Lower lobe of right lung (tissue), 2 donors: ENCODE data around the gene POLR1E. TPM values are rescaled to one million over a fixed set of nuclear protein-coding genes. Genes with fewer than 3 reads are reported as not detected.

Source experiments
- ATAC-seq, 2 donors: fragments of 200-7000 bp; cut with Tn5 transposase; one replicate each; pipeline ENCODE4 v1.9.1; 2020 to 2022; ENCODE audit warnings: mild to moderate bottlenecking in 2 of 2, moderate library complexity in 2 of 2
- DNase-seq: peaks from one replicate; pipeline ENCODE4 v3.0.0-alpha.2; 2020
- H3K27ac ChIP-seq: fragments of 200-600 bp; one replicate; pipeline ENCODE4 v1.8.0; 2022
- H3K27me3 ChIP-seq: fragments of 200-600 bp; one replicate; pipeline ENCODE4 v1.8.0; 2022; ENCODE audit warnings: low read depth
- H3K36me3 ChIP-seq: fragments of 200-600 bp; one replicate; pipeline ENCODE4 v1.8.0; 2022; ENCODE audit warnings: mild to moderate bottlenecking
- H3K4me1 ChIP-seq: fragments of 200-600 bp; one replicate; pipeline ENCODE4 v1.8.0; 2022
- H3K4me3 ChIP-seq: fragments of 200-600 bp; one replicate; pipeline ENCODE4 v1.8.0; 2022; ENCODE audit warnings: mild to moderate bottlenecking
- H3K9me3 ChIP-seq: fragments of 200-600 bp; one replicate; pipeline ENCODE4 v1.8.0; 2022
- intact Hi-C: fragments of 100-400 bp; cut with DNase I; formaldehyde crosslinking; loops from one replicate; pipeline ENCODE4 v1.11.0; 2022
- total RNA-seq: library from RNA; stranded (reverse); fragmentation: NEBNext Ultra II Directional; extraction: Animal tissue kit (Norgen Biotek cat#: 25700); gene quantifications from one replicate; pipeline ENCODE4 v1.2.1, GENCODE V29; 2021
- TF ChIP-seq, protein P1 (sequence below): fragments of 200-600 bp; IDR thresholded peaks from one replicate; pipeline ENCODE4 v1.8.0; 2022; ENCODE audit warnings: antibody characterized with exemption, mild to moderate bottlenecking
- donor health status: DM: no; HTN: yes; CAD: no; lungs with severe emphysema.

The POLR1E gene
- total RNA-seq, 1 donor from 2014 or later = 17.3 TPM

DNA sequence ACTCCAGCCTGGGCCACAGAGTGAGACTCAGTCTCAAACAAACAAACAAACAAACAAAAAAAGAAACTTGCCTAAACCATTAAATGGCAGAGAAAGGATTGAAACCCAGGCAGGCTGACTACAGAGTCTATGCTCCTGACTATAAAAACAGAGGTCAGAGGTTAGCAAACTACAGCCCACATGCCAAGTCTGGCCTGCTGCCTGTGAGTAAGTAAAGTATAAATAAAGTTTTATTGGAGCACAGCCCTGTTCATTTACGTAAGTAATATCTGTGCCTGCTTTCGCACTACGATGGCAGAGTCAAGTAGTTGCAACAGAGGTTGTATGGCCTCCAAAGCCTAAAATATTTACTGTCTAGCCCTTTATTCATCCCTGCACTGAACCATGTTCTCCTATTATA is 11.6 kb downstream of the POLR1E start:
- intact Hi-C loops = no loop called here

DNA sequence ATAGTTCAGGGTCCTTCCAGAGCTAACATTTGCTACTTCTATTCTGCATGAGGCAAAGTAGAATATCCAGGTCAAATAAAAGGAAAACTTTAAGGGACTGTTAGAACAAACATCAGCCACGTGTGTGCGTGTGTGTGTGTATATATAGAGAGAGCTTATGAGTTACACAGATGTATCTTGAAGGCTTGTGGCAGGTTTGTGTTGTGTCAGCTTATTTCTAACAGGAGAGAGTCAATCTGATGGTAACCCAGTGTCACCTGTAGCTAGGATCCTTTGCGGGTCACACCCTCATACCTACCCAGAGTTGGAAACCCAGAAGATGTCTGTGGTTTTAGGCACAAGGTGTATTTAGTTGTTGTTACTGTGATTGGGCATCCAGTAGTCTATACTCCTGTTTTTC is 12.7 kb downstream of the POLR1E start:
- TF ChIP-seq, protein P1, sequence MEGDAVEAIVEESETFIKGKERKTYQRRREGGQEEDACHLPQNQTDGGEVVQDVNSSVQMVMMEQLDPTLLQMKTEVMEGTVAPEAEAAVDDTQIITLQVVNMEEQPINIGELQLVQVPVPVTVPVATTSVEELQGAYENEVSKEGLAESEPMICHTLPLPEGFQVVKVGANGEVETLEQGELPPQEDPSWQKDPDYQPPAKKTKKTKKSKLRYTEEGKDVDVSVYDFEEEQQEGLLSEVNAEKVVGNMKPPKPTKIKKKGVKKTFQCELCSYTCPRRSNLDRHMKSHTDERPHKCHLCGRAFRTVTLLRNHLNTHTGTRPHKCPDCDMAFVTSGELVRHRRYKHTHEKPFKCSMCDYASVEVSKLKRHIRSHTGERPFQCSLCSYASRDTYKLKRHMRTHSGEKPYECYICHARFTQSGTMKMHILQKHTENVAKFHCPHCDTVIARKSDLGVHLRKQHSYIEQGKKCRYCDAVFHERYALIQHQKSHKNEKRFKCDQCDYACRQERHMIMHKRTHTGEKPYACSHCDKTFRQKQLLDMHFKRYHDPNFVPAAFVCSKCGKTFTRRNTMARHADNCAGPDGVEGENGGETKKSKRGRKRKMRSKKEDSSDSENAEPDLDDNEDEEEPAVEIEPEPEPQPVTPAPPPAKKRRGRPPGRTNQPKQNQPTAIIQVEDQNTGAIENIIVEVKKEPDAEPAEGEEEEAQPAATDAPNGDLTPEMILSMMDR = no peak
- intact Hi-C loops = no loop called here
- Histone ChIP-seq H3K4me3 (no peak overlapping the region), H3K4me1 (no peaks in the 10 kb centered on the region), H3K9me3 (no peaks in the 10 kb centered on the region), H3K27me3 (no peaks in the 10 kb centered on the region), H3K27ac (no peak overlapping the region), H3K36me3 (peaks cover 92% of the 10 kb centered on the region)
- no peak for ATAC-seq
- DNase-seq = no peak

More for the DNA sequence above, 11.6 kb downstream of the POLR1E start:
- peaks cover 92% of the 10 kb centered on the region for H3K36me3 ChIP-seq
- H3K27ac ChIP-seq = no peak overlapping the region
- H3K4me1 ChIP-seq = no peaks in the 10 kb centered on the region
- H3K4me3 ChIP-seq = no peak overlapping the region
- TF ChIP-seq, protein P1 = no peak
- H3K27me3 ChIP-seq = no peaks in the 10 kb centered on the region
- H3K9me3 ChIP-seq = no peaks in the 10 kb centered on the region
- no peak for DNase-seq
- ATAC-seq = no peak

DNA sequence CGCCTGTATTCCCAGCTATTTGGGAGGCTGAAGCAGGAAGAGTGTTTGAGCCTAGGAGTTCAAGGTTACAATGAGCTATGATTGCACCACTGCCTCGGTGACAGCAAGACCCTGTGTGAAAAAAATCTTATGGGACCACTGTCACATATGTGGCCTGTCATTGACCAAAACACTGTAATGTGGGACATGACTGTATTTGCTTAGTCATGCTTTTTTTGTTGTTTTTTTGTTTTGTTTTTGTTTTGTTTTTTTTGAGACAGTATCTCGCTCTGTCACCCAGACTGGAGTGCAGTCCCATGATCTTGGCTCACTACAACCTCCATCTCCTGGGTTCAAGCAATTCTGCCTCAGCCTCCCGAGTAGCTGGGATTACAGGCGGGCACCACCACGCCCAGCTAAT is 13.5 kb downstream of the POLR1E start:
- no peak for ATAC-seq
- no peak overlapping the region for H3K4me3 ChIP-seq
- H3K9me3 ChIP-seq = no peaks in the 10 kb centered on the region
- H3K4me1 ChIP-seq = no peaks in the 10 kb centered on the region
- intact Hi-C loops = no loop called here
- no peak overlapping the region for H3K27ac ChIP-seq
- no peak for DNase-seq
- H3K36me3 ChIP-seq = peaks cover 92% of the 10 kb centered on the region
- no peaks in the 10 kb centered on the region for H3K27me3 ChIP-seq
- TF ChIP-seq, protein P1 = no peak

DNA sequence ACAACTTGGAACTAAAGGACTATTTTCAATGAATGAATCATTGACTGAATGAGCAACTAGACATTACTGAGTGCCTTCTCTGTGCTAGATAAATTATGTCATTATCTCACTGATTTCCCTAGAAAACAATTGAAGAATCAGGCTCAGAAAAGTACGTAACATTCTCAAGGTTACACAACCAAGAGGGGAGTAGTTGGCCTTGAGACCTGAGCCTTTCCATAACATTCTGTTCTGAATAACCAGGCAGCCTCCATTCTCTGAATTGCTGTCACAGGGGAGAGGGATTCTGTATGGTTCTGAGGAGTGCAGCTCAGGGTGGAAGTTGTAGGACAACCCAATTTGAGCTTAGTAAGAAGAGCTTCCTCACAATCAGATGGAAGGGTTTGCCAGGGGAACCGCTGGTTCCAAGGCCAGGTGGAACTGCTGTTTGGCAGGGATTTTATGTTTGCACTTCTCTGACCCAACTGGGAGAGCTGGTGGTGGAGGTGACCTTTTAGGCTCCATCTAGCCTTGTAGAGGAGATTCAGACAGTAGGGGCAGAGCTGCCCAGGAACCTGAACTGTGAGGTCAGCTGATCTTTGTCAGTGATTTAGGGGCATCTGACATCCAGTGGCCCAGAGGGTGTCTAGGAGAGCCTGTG is 16.3 kb downstream of the POLR1E start:
- Histone ChIP-seq H3K27me3 (no peaks in the 10 kb centered on the region), H3K4me1 (no peaks in the 10 kb centered on the region), H3K36me3 (peaks cover 73% of the 10 kb centered on the region), H3K9me3 (no peaks in the 10 kb centered on the region), H3K4me3 (no peak overlapping the region), H3K27ac (no peak overlapping the region)
- ATAC-seq (no peak), DNase-seq (no peak)
- TF ChIP-seq, protein P1 = no peak
- intact Hi-C loops = no loop called here

DNA sequence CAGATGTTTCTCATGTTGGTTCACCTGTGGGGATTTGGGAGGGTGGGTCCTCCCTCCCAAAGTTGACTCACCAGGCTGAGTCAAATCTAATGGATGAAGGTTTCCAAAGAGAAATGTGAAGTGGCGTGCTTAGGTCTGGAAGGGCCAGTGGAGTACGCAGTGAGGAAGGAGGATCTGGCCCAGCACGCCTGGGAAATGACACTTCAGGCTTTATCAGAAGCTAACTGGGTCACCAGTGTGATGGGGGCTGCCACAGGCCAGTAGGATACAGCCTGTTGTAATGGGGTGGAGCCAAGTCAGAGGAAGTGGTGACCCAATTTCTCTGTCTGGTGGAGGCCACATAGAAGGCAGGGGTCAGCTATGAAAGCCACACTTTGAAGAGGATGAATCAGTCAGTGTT is 18.0 kb downstream of the POLR1E start:
- TF ChIP-seq, protein P1 = no peak
- Histone ChIP-seq H3K27ac (no peak overlapping the region), H3K9me3 (no peaks in the 10 kb centered on the region), H3K4me3 (no peak overlapping the region), H3K36me3 (peaks cover 62% of the 10 kb centered on the region), H3K27me3 (no peaks in the 10 kb centered on the region), H3K4me1 (no peaks in the 10 kb centered on the region)
- ATAC-seq (peak; percentile 74 to 81), DNase-seq (peak; percentile 68)
- intact Hi-C loops = no loop called here
